ENCODE measurements around the gene NFKBIL1.

The NFKBIL1 gene

GRCh38 chr6:31534521-31535040 lies 12.8 kb upstream of the NFKBIL1 start:
- no peak for DNase-seq (ENCODE audit: low read depth in 2 of 2)

GRCh38 chr6:31535538-31536324 lies 11.7 kb upstream of the NFKBIL1 start:
- DNase-seq (ENCODE audit: low read depth in 2 of 2) = no peak

- DNase-seq (ENCODE audit: low read depth in 2 of 2) = no peak
These were observed 8.5 kb upstream of the NFKBIL1 start for GRCh38 chr6:31538805-31539400.

GRCh38 chr6:31540640-31541039 lies 6.8 kb upstream of the NFKBIL1 start:
- DNase-seq (ENCODE audit: low read depth in 2 of 2) = no peak

- peak; percentile 51 to 53 for DNase-seq (ENCODE audit: low read depth in 2 of 2)
These were observed 6.2 kb upstream of the NFKBIL1 start for GRCh38 chr6:31541059-31541657.

- peak; percentile 83 to 93 for DNase-seq (ENCODE audit: low read depth in 2 of 2)
These were observed 5.5 kb upstream of the NFKBIL1 start, which contains the start of gene DDX39B for GRCh38 chr6:31541658-31542521. TSS of gene DDX39B (minus strand) at chr6:31542003. CDS start at chr6:31540532, 1,471 bp downstream.

GRCh38 chr6:31543639-31544038 lies 3.8 kb upstream of the NFKBIL1 start:
- DNase-seq (ENCODE audit: low read depth in 2 of 2) = no peak

GRCh38 chr6:31544676-31545075 lies 2.7 kb upstream of the NFKBIL1 start:
- no peak for DNase-seq (ENCODE audit: low read depth in 2 of 2)

- DNase-seq (ENCODE audit: low read depth in 2 of 2) = no peak
These were observed 2.1 kb upstream of the NFKBIL1 start for GRCh38 chr6:31545291-31545690.

GRCh38 chr6:31546339-31546957 lies 960 bp upstream of the NFKBIL1 start, which contains the start of gene ATP6V1G2:
TSS of gene ATP6V1G2 (minus strand) at chr6:31546608. CDS start at chr6:31546559, 49 bp downstream.
- DNase-seq (ENCODE audit: low read depth in 2 of 2) = peak; percentile 86 to 87

- DNase-seq (ENCODE audit: low read depth in 2 of 2) = no peak
These were observed 527 bp downstream of the NFKBIL1 start for GRCh38 chr6:31547727-31548543.

GRCh38 chr6:31548544-31548873 lies 1.1 kb downstream of the NFKBIL1 start:
- DNase-seq (ENCODE audit: low read depth in 2 of 2) = no peak

- DNase-seq (ENCODE audit: low read depth in 2 of 2) = peak in 1 of 2 donors; percentile 29
These were observed 4.0 kb downstream of the NFKBIL1 start for GRCh38 chr6:31551371-31551770.

- DNase-seq (ENCODE audit: low read depth in 2 of 2) = no peak
These were observed 8.9 kb downstream of the NFKBIL1 start for GRCh38 chr6:31556307-31556706.

GRCh38 chr6:31557443-31558317 lies 10.3 kb downstream of the NFKBIL1 start:
- DNase-seq (ENCODE audit: low read depth in 2 of 2) = no peak

- no peak for DNase-seq (ENCODE audit: low read depth in 2 of 2)
These were observed 10.9 kb downstream of the NFKBIL1 start for GRCh38 chr6:31558318-31558625.

- peak in 1 of 2 donors; percentile 42 for DNase-seq (ENCODE audit: low read depth in 2 of 2)
These were observed 11.5 kb downstream of the NFKBIL1 start for GRCh38 chr6:31558631-31559500.

- DNase-seq (ENCODE audit: low read depth in 2 of 2) = no peak
These were observed 12.2 kb downstream of the NFKBIL1 start for GRCh38 chr6:31559606-31559957.

Measured in stimulated activated CD4-positive, alpha-beta T cell treated with anti-CD3 and anti-CD28 coated beads, Interleukin-4, amount 100 ng/mL, for 48 hours (primary cell).